ENCODE measurements around the gene OR6S1.
A peak's percentile ranks its signal among the peaks of the same experiment; 100 is the strongest.

OR6S1 gene

DNA sequence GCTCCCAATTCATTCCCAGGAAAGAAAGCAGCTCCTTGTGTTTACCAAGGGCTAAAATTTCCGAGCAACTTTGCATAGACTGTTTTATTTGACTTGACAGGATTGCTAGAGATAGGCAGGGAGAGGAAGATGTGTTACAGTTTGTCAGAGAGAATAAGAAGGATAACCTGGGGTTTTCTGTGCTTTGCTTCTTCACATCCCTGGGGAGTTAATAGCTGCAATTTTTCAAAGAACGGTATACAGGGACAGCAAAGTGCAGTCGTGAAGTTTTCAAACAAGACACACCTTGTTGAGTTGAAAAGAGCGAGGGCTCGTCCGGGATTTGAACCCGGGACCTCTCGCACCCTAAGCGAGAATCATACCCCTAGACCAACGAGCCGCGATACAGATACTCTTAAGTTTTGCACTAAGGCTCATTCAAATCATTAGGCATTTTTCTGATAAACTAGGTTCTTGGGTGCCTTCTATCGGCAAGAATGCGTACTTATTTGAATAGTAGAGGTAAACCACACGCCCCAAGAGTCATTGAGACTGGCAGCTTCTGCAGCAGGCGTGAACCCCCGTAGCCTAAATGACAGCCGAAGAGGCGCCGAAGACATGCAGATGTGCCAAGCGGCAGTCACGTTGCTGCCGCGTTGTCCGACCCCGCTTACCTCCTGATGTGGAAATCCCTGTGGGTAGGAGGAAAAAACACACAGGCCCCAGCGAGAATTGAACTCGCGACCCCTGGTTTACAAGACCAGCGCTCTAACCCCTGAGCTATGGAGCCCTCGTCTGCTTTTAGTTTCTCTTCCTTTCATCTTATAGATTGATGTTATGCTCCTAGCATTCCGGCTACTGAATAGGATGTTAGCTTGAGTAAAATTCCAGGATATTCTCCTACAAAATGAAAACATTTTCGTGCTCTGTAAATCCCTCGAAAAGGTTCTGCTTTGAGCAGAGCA is 28.1 kb downstream of the OR6S1 start (continued):
- TF ChIP-seq ZNF596 (tag by site-specific recombination; IDR thresholded peaks at IDR 0.05): peak; percentile 91
- TF ChIP-seq ZBTB1 (tag by site-specific recombination; IDR thresholded peaks at IDR 0.05): no peak
- peak; percentile 12; the same call in 1 of the 2 replicates for TF ChIP-seq REPIN1 (tag by site-specific recombination; IDR thresholded peaks at IDR 0.05; ENCODE audit: low read depth)
- TF ChIP-seq ZNF658 (tag by site-specific recombination; IDR thresholded peaks at IDR 0.05): no peak
- peak; percentile 72 for TF ChIP-seq GLIS1 (tag by site-specific recombination; IDR thresholded peaks at IDR 0.05)
- TF ChIP-seq ZNF837 (tag by site-specific recombination; IDR thresholded peaks at IDR 0.05): peak; percentile 90
- no peak for TF ChIP-seq ZNF707 (tag by site-specific recombination; IDR thresholded peaks at IDR 0.05)
- TF ChIP-seq, protein P1, sequence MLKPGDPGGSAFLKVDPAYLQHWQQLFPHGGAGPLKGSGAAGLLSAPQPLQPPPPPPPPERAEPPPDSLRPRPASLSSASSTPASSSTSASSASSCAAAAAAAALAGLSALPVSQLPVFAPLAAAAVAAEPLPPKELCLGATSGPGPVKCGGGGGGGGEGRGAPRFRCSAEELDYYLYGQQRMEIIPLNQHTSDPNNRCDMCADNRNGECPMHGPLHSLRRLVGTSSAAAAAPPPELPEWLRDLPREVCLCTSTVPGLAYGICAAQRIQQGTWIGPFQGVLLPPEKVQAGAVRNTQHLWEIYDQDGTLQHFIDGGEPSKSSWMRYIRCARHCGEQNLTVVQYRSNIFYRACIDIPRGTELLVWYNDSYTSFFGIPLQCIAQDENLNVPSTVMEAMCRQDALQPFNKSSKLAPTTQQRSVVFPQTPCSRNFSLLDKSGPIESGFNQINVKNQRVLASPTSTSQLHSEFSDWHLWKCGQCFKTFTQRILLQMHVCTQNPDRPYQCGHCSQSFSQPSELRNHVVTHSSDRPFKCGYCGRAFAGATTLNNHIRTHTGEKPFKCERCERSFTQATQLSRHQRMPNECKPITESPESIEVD (tag by site-specific recombination; IDR thresholded peaks at IDR 0.05): peak; percentile 42; the same call in 1 of the 2 replicates
- TF ChIP-seq ZFP37 (tag by site-specific recombination; IDR thresholded peaks at IDR 0.05): peak; percentile 55; the same call in 1 of the 2 replicates
- TF ChIP-seq ZNF843 (tag by site-specific recombination; IDR thresholded peaks at IDR 0.05): peak; percentile 19; the same call in 1 of the 2 replicates
- peak; percentile 58; the same call in 1 of the 2 replicates for TF ChIP-seq ZBTB21 (tag by site-specific recombination; IDR thresholded peaks at IDR 0.05)
- no peak for TF ChIP-seq ZNF132 (tag by site-specific recombination; IDR thresholded peaks at IDR 0.05; ENCODE audit: borderline replicate concordance)
- 0 out of 2 replicates have a peak, but pooled peaks have one; percentile 3 for TF ChIP-seq ZNF146 (tag by site-specific recombination; IDR thresholded peaks at IDR 0.05)
- TF ChIP-seq ZNF157 (tag by site-specific recombination; IDR thresholded peaks at IDR 0.05): no peak
- TF ChIP-seq HOXC10 (CRISPR knock-in tag; IDR thresholded peaks at IDR 0.05): 0 out of 2 replicates have a peak, but pooled peaks have one; percentile 57
- peak; percentile 20 for TF ChIP-seq ZNF10 (tag by site-specific recombination; IDR thresholded peaks at IDR 0.05)
- peak; percentile 84 for TF ChIP-seq ZNF2 (tag by site-specific recombination; IDR thresholded peaks at IDR 0.05)
- TF ChIP-seq ZNF521 (tag by site-specific recombination; IDR thresholded peaks at IDR 0.05): no peak

DNA sequence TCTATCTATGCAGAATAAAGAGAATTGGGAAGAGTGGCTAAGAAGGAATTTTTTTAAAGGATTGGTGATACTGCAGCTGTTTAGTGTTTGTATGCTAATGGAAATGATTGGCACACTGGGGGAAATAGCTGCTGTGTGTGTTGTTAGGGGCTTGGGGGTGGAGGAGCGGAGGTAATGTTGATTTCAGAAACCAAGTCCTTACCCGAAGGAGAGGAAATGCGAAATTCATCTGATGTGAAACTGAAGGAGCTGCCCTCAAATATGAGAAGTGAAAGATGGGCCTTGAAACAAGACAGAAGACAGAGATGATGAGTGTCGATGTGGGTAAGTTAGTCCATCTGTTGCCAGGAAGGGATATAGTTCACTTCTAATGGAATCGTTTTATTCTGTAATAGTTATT is 29.1 kb downstream of the OR6S1 start:
- POLR2A ChIA-PET: interaction anchor here (0.7 to 2.5 kb wide), 5 partner anchors 19 to 151 kb away, joined by 3 to 16 read pairs (median 4); partner anchors contain the start of genes PIP4P1 and PNP
- Histone ChIP-seq H3K36me3 (ENCODE audit: control insufficient read depth in 2 of 2, insufficient read depth in 1 of 2, low read length in 2 of 2) (no peaks in the 10 kb centered on the region), H3K4me3 (ENCODE audit: low read depth, low read length) (no peak overlapping the region), H3K4me1 (ENCODE audit: control insufficient read depth, insufficient read depth, low read length) (peaks cover 13% of the 10 kb centered on the region), H3K27ac (ENCODE audit: extremely low read depth, low read depth, low read length) (no peak overlapping the region), H3K9me3 (ENCODE audit: control insufficient read depth, insufficient read depth, low read depth, low read length) (no peaks in the 10 kb centered on the region)
- CTCF ChIA-PET: interaction anchor here (1.0 to 2.6 kb wide), 6 partner anchors 19 to 198 kb away, joined by 3 to 22 read pairs (median 6); no protein-coding TSS in a partner anchor
- TF ChIP-seq ZNF501 (tag by site-specific recombination; IDR thresholded peaks at IDR 0.05): no peak
- TF ChIP-seq ZNF311 (tag by site-specific recombination; IDR thresholded peaks at IDR 0.05; ENCODE audit: borderline replicate concordance): no peak

DNA sequence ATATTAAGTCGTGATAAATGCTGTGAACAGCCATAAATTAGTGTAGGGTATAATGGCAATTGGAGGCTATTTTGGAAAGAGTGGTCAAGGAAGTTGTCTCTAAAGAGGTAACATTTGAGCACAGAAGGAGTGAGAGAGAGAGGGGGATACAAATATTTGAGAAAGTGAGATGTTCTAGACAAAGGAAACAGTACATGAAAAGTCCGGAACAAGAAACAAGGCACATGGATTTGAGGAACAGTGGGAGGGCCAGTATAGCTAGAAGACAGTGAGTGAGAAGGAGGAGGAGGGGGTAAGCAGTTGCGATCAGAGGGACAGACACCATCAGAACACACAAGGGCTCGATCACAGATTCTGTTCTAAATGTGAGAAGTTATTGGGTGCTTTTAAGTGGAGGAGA is 30.2 kb downstream of the OR6S1 start:
- H3K27ac ChIP-seq (ENCODE audit: extremely low read depth, low read depth, low read length): no peak overlapping the region
- POLR2A ChIA-PET: no interaction called here
- H3K36me3 ChIP-seq (ENCODE audit: control insufficient read depth in 2 of 2, insufficient read depth in 1 of 2, low read length in 2 of 2): no peaks in the 10 kb centered on the region
- H3K4me3 ChIP-seq (ENCODE audit: low read depth, low read length): no peak overlapping the region
- no peaks in the 10 kb centered on the region for H3K9me3 ChIP-seq (ENCODE audit: control insufficient read depth, insufficient read depth, low read depth, low read length)
- peak; percentile 93 for TF ChIP-seq ZNF600 (tag by site-specific recombination; IDR thresholded peaks at IDR 0.05)
- TF ChIP-seq ZNF221 (tag by site-specific recombination; IDR thresholded peaks at IDR 0.05; ENCODE audit: borderline replicate concordance): no peak
- CTCF ChIA-PET: interaction anchor here (1.6 kb wide), 1 partner anchor 20 kb away, joined by 5 read pairs; no protein-coding TSS in a partner anchor
- peaks cover 13% of the 10 kb centered on the region for H3K4me1 ChIP-seq (ENCODE audit: control insufficient read depth, insufficient read depth, low read length)

Data from HEK293 (cell line).